ENCODE results near the gene FXYD1. TPM values are rescaled to one million over a fixed set of nuclear protein-coding genes. Genes with fewer than 3 reads are reported as not detected.

The FXYD1 gene
- total RNA-seq, 4 donors from 2014 or later = 215 to 235 (median 225) TPM

DNA sequence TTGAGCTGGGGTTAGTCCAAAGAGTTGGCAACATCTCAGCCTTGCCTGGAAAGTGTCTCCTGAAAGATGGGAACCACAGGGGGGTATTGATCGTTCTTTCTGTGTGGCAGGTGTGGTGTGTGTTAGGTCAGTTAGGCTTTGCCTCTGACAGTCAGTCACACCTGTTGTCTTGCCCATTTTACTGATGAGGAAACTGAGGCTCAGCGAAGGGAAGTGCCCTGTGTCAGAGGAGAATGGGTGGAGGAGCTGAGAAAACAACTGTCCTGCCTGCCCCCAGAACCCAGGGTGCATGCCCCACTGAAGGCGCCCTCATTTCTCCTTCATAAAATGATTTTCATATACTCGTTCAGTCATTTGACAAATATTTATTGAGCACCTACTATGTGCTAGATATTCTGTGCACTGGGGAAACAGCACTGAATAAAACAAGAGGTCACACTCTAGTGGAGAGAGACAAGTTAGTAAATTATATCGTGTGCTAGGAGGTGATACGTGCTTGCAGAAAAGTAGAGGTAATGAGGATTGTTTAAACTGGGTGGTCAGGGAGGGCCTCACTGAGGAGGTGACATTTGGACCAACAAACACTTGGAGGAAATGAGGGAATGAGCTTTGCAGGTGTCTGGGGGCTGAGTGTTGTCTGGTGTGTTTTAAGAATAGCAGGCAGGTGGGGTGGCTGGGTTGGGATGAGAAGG lies 17.5 kb downstream of the FXYD1 start:
- no peak for DNase-seq
- Histone ChIP-seq H3K27me3 (peaks cover 30 to 53% (median 39%) of the 10 kb centered on the region in 3 donors), H3K9me3 (no peaks in the 10 kb centered on the region), H3K4me3 (peak overlapping the region; percentile 53 to 69 (median 56)), H3K27ac (no peak overlapping the region), H3K4me1 (peaks cover 0 to 10% of the 10 kb centered on the region in 2 donors), H3K36me3 (no peaks in the 10 kb centered on the region)
- TF ChIP-seq POLR2A (IDR thresholded peaks at IDR 0.05) (no peak), CTCF (IDR thresholded peaks at IDR 0.05 in 4 of 5, conservative IDR thresholded peaks at IDR 0.05 in 1 of 5) (no peak)
- in situ Hi-C loops (cut with MboI; ENCODE audit: low sequenced_read_pairs in 4 of 4) = loop anchor here in 1 of 4 donors (10.0 kb wide), 1 partner anchor 109 kb away; the partner anchor contains the start of gene USF2
- ATAC-seq = no peak
- intact Hi-C loops (cut with DNase I; ENCODE audit: low total_unique reads) = loop anchor here (5.0 kb wide), 1 partner anchor 46 kb away; no protein-coding TSS in a partner anchor

DNA sequence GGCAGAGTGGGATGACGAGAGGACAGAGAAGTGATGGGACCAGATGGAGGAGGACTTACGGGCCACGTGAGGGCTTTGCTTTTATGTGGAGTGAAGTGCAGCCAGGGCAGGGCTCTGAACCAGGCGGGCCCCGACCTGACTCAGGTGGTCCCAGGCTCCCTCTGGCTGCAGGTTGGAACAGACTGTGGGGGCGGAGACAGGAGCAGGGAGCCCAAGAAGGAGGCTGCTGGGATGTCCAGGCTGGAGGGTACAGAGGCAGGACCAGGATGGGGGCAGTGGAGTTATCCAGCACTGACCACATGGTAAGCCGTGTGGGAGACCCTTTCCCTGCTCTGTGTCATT lies 18.0 kb downstream of the FXYD1 start:
- peaks cover 30 to 53% (median 39%) of the 10 kb centered on the region in 3 donors for H3K27me3 ChIP-seq
- in situ Hi-C loops (cut with MboI; ENCODE audit: low sequenced_read_pairs in 4 of 4) = loop anchor here in 1 of 4 donors (10.0 kb wide), 1 partner anchor 108 kb away; the partner anchor contains the start of gene USF2
- no peak for TF ChIP-seq CTCF (IDR thresholded peaks at IDR 0.05 in 4 of 5, conservative IDR thresholded peaks at IDR 0.05 in 1 of 5)
- ATAC-seq (no peak), DNase-seq (no peak)
- peaks cover 0 to 10% of the 10 kb centered on the region in 2 donors for H3K4me1 ChIP-seq
- intact Hi-C loops (cut with DNase I; ENCODE audit: low total_unique reads) = loop anchor here (5.0 kb wide), 1 partner anchor 46 kb away; no protein-coding TSS in a partner anchor
- no peak overlapping the region for H3K4me3 ChIP-seq
- H3K27ac ChIP-seq = no peak overlapping the region
- H3K9me3 ChIP-seq = no peaks in the 10 kb centered on the region
- H3K36me3 ChIP-seq = no peaks in the 10 kb centered on the region

GRCh38 chr19:35157431-35157830 lies 18.8 kb downstream of the FXYD1 start:
- peaks cover 0 to 10% of the 10 kb centered on the region in 2 donors for H3K4me1 ChIP-seq
- no peak overlapping the region for H3K4me3 ChIP-seq
- H3K9me3 ChIP-seq = peaks cover 0 to 6% (median 0%) of the 10 kb centered on the region in 3 donors
- no peak overlapping the region for H3K27ac ChIP-seq
- H3K36me3 ChIP-seq = peaks cover 0 to 6% of the 10 kb centered on the region in 2 donors
- no peak for ATAC-seq
- H3K27me3 ChIP-seq = peaks cover 30 to 49% (median 39%) of the 10 kb centered on the region in 3 donors
- in situ Hi-C loops (cut with MboI; ENCODE audit: low sequenced_read_pairs in 4 of 4) (loop anchor here in 1 of 4 donors (10.0 kb wide), 1 partner anchor 107 kb away; the partner anchor contains the start of gene USF2), intact Hi-C loops (cut with DNase I; ENCODE audit: low total_unique reads) (loop anchor here (5.0 kb wide), 1 partner anchor 45 kb away; no protein-coding TSS in a partner anchor)
- no peak for TF ChIP-seq CTCF (IDR thresholded peaks at IDR 0.05 in 4 of 5, conservative IDR thresholded peaks at IDR 0.05 in 1 of 5)
- no peak for TF ChIP-seq POLR2A (IDR thresholded peaks at IDR 0.05)
- DNase-seq = no peak

- TF ChIP-seq CTCF (IDR thresholded peaks at IDR 0.05 in 4 of 5, conservative IDR thresholded peaks at IDR 0.05 in 1 of 5) = no peak
- TF ChIP-seq POLR2A (IDR thresholded peaks at IDR 0.05) = no peak
- DNase-seq = no peak
- no peak overlapping the region for H3K27ac ChIP-seq
- no peak overlapping the region for H3K4me3 ChIP-seq
- H3K9me3 ChIP-seq = peaks cover 0 to 6% (median 0%) of the 10 kb centered on the region in 3 donors
- intact Hi-C loops (cut with DNase I; ENCODE audit: low total_unique reads) = loop anchor here (5.0 kb wide), 1 partner anchor 43 kb away; no protein-coding TSS in a partner anchor
- ATAC-seq = no peak
- H3K4me1 ChIP-seq = peaks cover 0 to 7% of the 10 kb centered on the region in 2 donors
- peaks cover 14 to 31% (median 23%) of the 10 kb centered on the region in 3 donors for H3K27me3 ChIP-seq
- in situ Hi-C loops (cut with MboI; ENCODE audit: low sequenced_read_pairs in 4 of 4) = loop anchor here in 1 of 4 donors (10.0 kb wide), 1 partner anchor 105 kb away; the partner anchor contains the start of gene USF2
- peaks cover 0 to 16% of the 10 kb centered on the region in 2 donors for H3K36me3 ChIP-seq
Measured at GRCh38 chr19:35159606-35160005, 21.0 kb downstream of the FXYD1 start.

Measured in gastrocnemius medialis (tissue), 4 donors.